DOHH2 (cell line): ENCODE measurements around the gene WASF2.

Source experiments
- H3F3A ChIP-seq: fragments of 200-600 bp; sonication (generic), shearing (Covaris generic); 2 replicates; pipeline ENCODE4 v1.6.0; 2016; ENCODE audit warnings: antibody characterized with exemption, mild to moderate bottlenecking; ENCODE audit not compliant: control insufficient read depth, insufficient read depth
- H3K27ac ChIP-seq: fragments of 200-600 bp; sonication (generic); 2 replicates; pipeline ENCODE4 v1.5.1; 2014; ENCODE audit warnings: low read depth, mild to moderate bottlenecking, low read length, moderate library complexity
- H3K27me3 ChIP-seq: fragments of 200-600 bp; sonication (generic); 2 replicates; pipeline ENCODE4 v1.6.1; 2014; ENCODE audit warnings: mild to moderate bottlenecking, low read length, mixed read lengths; ENCODE audit not compliant: control insufficient read depth
- H3K36me3 ChIP-seq: fragments of 200-600 bp; sonication (generic); 2 replicates; pipeline ENCODE4 v1.6.1; 2014; ENCODE audit warnings: mild to moderate bottlenecking, low read length, moderate library complexity, mixed read lengths; ENCODE audit not compliant: control insufficient read depth
- H3K4me1 ChIP-seq: fragments of 200-600 bp; sonication (generic); 2 replicates; pipeline ENCODE4 v1.6.1; 2014; ENCODE audit warnings: mild to moderate bottlenecking, low read length, mixed read lengths; ENCODE audit not compliant: control insufficient read depth
- H3K4me2 ChIP-seq: fragments of 200-600 bp; sonication (generic); 2 replicates; pipeline ENCODE4 v1.6.0; 2014; ENCODE audit warnings: mild to moderate bottlenecking, low read length, moderate library complexity
- H3K4me3 ChIP-seq: fragments of 200-600 bp; sonication (generic); 2 replicates; pipeline ENCODE4 v1.5.1; 2014; ENCODE audit warnings: mild to moderate bottlenecking, low read length, mixed read lengths
- H3K79me2 ChIP-seq: fragments of 200-600 bp; sonication (generic); 2 replicates; pipeline ENCODE4 v1.6.1; 2014; ENCODE audit warnings: mild to moderate bottlenecking, low read length, mixed read lengths; ENCODE audit not compliant: control insufficient read depth
- H3K9me2 ChIP-seq: fragments of 200-600 bp; sonication (generic); replicated peaks from 2 replicates; pipeline ENCODE4 v1.6.1; 2014; ENCODE audit warnings: mild to moderate bottlenecking, low read length, mixed read lengths; ENCODE audit not compliant: control insufficient read depth
- H3K9me3 ChIP-seq: fragments of 200-600 bp; sonication (generic); 2 replicates; pipeline ENCODE4 v1.6.1; 2014; ENCODE audit warnings: antibody characterized with exemption, low read length, mixed read lengths; ENCODE audit not compliant: control insufficient read depth, insufficient read depth
- H4K20me1 ChIP-seq: fragments of 200-600 bp; sonication (generic); 2 replicates; pipeline ENCODE4 v1.6.0; 2014; ENCODE audit warnings: low read depth, mild to moderate bottlenecking, antibody characterized with exemption, low read length, moderate library complexity; ENCODE audit not compliant: control insufficient read depth, insufficient read depth
- EZH2phosphoT487 ChIP-seq: fragments of 200-600 bp; sonication (generic); IDR thresholded peaks from 2 replicates; pipeline ENCODE4 v1.6.1; 2017; ENCODE audit warnings: borderline replicate concordance, mild to moderate bottlenecking, antibody characterized with exemption, low read length, moderate library complexity, mixed read lengths
- TF ChIP-seq, protein P1 (sequence below): fragments of 200-600 bp; sonication (generic); IDR thresholded peaks from one replicate; pipeline ENCODE4 v1.5.1; 2014; ENCODE audit warnings: antibody characterized with exemption, mild to moderate bottlenecking, low read depth, low read length; ENCODE audit not compliant: poor library complexity, severe bottlenecking

Gene WASF2

DNA sequence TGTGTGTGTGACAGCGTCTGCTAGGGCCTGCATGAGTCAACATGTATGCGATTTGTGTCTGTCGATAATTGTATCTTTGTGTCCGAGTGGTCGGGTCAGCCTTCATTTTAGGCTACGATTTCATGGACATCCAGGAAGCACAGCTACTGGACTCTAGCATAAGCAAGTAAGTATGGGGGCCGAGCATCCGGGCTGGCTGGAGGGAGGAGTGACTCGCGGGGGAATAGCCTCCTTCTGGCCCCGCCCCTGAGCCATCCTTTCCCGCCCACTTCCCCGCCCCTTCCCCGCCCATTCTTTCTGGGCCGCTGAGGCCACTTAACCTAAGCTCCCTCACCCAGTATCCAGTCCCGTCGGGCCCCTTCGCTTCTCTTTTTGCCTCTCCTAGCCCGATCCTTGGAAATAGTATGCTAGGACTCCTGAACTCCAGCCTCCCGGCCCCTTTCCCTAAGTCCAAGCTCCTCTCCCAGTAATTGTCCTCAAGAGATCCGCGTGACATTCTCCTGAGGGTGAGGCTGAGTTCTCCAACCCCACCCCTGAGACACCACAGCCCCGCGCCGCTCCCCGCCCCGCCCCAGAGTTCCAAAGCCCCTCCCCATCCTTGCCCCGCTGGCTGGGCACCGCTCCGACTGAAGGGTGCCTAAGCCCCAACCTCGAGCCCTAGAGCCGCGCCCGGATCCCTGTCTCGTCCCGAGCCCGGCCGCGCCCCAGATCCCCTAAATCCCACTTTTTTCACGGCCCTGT is 124.4 kb downstream of the WASF2 start:
- TF ChIP-seq EZH2phosphoT487 = no peak
- TF ChIP-seq, protein P1, sequence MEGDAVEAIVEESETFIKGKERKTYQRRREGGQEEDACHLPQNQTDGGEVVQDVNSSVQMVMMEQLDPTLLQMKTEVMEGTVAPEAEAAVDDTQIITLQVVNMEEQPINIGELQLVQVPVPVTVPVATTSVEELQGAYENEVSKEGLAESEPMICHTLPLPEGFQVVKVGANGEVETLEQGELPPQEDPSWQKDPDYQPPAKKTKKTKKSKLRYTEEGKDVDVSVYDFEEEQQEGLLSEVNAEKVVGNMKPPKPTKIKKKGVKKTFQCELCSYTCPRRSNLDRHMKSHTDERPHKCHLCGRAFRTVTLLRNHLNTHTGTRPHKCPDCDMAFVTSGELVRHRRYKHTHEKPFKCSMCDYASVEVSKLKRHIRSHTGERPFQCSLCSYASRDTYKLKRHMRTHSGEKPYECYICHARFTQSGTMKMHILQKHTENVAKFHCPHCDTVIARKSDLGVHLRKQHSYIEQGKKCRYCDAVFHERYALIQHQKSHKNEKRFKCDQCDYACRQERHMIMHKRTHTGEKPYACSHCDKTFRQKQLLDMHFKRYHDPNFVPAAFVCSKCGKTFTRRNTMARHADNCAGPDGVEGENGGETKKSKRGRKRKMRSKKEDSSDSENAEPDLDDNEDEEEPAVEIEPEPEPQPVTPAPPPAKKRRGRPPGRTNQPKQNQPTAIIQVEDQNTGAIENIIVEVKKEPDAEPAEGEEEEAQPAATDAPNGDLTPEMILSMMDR = no peak
- Histone ChIP-seq H3K9me2 (no peaks in the 10 kb centered on the region), H3K79me2 (no peaks in the 10 kb centered on the region), H3K27ac (peak overlapping the region; percentile 9; the same call in 1 of the 2 replicates), H4K20me1 (no peaks in the 10 kb centered on the region), H3K4me1 (peaks cover 45% of the 10 kb centered on the region), H3K4me2 (peak overlapping the region; percentile 99), H3K4me3 (peak overlapping the region; percentile 83), H3K27me3 (peaks cover 20% of the 10 kb centered on the region), H3K36me3 (no peaks in the 10 kb centered on the region), H3F3A (peaks cover 3% of the 10 kb centered on the region; the same call in 1 of the 2 replicates), H3K9me3 (no peaks in the 10 kb centered on the region)

DNA sequence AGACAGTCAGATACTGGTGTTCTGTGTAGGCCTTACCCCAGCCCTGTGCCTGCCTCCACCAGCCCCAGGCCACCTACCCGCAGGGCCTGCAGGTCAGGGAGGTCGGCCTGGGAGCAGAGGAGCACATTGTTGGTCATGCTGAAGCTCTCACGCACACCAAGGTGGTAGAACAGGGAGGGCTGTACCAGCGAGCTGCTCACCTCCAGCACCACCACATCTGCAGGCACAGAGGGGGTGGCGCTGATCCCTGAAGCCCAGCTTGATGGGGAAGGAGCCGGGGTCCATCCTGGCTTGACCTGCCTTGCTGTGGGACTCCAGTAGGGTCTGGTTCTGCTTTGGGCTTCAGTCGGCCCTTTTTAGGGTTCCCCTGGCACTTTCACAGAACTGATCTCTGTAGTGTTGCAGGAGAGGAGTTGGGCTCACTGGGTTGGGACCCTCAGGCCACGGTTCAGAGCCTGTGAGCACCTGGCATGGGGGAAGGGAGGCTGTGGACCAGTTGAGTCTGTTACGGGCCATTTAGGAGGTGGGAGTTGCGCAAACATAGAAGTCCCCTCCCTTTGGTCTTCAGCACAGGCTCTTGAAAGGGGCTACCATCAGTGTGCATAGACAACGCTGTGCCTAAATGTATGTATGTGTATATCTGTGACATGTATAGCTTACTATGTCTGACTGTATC is 125.1 kb downstream of the WASF2 start:
- Histone ChIP-seq H3K4me1 (peaks cover 45% of the 10 kb centered on the region), H3K4me3 (peak overlapping the region; percentile 83), H3K4me2 (peak overlapping the region; percentile 99), H4K20me1 (no peaks in the 10 kb centered on the region), H3K36me3 (no peaks in the 10 kb centered on the region), H3K79me2 (no peaks in the 10 kb centered on the region), H3F3A (peaks cover 3% of the 10 kb centered on the region; the same call in 1 of the 2 replicates), H3K27me3 (peaks cover 25% of the 10 kb centered on the region), H3K27ac (peak overlapping the region; percentile 9; the same call in 1 of the 2 replicates), H3K9me3 (no peaks in the 10 kb centered on the region), H3K9me2 (no peaks in the 10 kb centered on the region)
- no peak for TF ChIP-seq EZH2phosphoT487
- TF ChIP-seq, protein P1 = no peak

DNA sequence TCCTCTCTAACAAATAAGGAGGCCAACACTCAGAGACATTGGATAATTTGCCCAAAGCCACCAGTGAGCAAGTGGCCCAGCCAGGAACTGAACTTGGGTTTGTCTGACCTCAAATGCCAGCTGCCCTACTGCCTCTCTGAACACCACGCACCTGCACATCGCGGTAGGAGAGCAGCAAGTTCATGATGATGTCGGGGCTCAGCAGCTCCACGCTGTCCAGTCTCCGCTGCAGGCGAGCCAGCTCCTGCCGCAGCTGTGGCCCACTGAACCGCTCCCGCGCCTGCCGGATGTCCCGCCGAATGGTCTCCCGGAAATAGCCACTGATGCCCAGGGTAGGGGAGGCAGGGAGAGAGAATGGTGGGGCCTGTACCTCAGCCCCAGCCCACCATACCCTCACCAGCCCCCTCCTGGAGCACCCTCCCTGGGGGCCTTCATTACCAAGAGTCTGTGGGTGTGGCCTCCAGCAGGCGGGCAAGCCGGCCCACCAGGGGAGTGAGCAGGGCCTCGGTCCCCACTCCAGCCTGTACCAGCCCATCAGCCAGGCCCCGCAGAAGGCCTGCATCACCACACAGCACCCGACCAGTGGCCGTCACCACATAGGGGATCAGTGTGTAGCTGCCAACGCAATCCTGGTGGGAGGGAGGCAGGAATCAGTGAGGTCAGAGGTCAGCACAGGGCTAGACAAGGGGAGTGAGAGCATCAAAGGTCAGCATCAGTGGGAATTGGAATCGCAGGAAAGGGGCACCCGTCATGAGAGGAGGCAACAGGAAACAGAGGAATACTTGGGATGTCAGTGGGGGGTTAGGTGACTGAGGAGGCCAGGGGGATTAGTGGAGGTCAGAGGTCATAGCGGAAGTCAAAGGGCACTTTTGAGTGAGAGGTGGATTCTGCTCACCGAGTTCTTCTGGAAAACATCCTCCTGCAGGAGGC is 125.9 kb downstream of the WASF2 start:
- H3K4me2 ChIP-seq = no peak overlapping the region
- no peak overlapping the region for H3K27ac ChIP-seq

More for the DNA sequence above, 125.9 kb downstream of the WASF2 start:
- Histone ChIP-seq H3K9me2 (no peaks in the 10 kb centered on the region), H3K4me3 (no peak overlapping the region), H3K36me3 (no peaks in the 10 kb centered on the region), H3K27me3 (peaks cover 32% of the 10 kb centered on the region), H3K4me1 (peaks cover 40% of the 10 kb centered on the region), H3K9me3 (no peaks in the 10 kb centered on the region), H3F3A (peaks cover 3% of the 10 kb centered on the region; the same call in 1 of the 2 replicates), H4K20me1 (no peaks in the 10 kb centered on the region), H3K79me2 (no peaks in the 10 kb centered on the region)
- no peak for TF ChIP-seq EZH2phosphoT487
- TF ChIP-seq, protein P1 = no peak
